ENCODE measurements around the gene CEP112. TPM values are rescaled to one million over a fixed set of nuclear protein-coding genes. Genes with fewer than 3 reads are reported as not detected.

Gene CEP112
- total RNA-seq, 1 donor from 2014 or later = 3.1 TPM

DNA sequence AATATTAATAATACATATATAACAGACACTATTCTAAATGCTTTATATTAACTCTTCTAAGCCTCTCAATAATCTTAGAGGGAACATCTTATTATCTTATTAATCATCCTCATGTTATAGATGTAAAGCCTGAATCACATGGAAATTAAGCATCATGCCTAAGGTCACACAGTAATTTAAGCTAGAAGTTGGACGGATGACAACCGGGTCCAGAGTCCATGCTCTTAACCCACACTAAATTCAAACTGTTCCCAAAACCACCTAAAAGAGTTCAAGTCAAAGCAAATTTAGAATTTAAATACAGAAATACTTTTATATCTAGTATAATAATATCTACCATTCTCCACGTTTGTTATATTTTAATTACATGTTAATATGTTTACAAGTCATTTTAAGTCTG, 193.3 kb downstream of the CEP112 start:
- ATAC-seq = peak; percentile 70
- DNase-seq (ENCODE audit: low spot score) = no peak

DNA sequence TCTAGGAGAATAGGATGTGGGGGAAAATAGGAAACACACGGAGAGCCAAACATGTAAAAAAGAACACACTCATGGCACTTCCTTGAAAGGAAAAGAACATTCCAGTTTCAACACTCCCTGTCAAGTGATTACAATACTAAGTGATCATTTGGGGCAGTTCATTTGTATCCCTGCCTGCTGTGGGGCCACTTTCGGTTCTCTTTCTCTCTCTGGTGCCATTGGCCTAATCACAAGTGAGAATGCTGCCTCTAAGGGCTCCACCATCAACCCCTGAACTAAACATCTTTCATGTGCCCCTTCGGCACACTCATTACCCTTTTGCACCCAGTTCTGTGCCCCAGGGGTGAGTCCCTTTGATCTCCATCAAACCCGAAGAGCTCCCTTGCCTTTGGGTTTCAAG, 197.3 kb downstream of the CEP112 start:
- ATAC-seq (no peak), DNase-seq (ENCODE audit: low spot score) (no peak)

DNA sequence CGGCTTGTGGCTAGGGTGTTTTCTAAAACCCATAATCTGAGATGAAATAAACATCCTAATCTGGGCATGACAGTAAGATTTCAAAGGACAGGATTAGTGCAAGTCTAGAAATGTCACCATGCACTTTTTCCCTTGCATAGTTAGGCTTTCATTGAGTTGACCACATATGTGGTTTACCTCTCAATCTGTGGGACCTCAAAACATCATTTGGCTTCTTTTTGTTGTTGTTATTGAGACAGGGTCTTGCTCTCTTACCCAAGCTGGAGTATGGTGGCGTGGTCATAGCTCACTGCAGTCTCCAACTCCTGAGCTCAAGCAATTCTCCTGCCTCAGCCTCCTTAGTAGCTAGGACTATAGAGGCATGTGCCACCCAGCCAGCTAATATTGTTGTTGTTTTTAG, 197.8 kb downstream of the CEP112 start:
- no peak for DNase-seq (ENCODE audit: low spot score)
- ATAC-seq = no peak

DNA sequence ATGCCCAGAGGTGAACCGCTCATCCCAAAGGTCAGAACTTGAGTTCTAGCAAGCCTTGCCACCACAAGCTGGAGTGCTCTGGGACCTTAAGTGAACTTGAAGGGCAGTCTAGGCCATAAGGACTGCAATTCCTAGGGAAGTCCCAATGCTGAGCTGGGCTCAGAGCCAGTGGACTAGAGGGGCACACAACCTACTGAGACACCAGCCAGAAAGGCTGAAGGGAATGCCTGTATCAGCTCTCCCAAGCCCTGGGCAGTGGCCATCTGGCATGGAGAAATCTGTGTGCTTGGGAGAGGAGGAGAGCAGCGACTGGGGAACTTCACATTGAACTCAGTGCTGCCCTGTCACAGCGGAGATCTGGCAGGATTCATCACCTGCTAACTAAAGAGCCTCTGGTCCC, 201.3 kb downstream of the CEP112 start:
- ATAC-seq = no peak

DNA sequence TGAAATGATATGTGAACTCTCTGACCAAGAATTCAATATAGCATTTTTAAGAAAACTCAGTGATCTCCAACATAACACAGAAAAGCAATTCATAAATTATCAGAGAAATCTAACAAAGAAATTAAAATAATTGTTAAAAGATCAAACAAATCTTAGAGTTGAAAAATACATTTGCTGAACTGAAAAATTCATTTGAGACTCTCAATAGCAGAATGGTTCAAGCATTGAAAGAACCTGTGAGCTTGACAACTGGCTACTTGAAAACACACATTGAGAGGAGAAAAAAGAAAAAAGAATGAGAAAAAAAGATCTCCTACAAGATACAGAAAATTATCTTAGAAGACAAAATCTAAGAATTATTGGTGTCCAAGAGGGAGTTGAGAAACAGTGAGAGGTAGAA, 203.5 kb downstream of the CEP112 start:
- no peak for ATAC-seq
- DNase-seq (ENCODE audit: low spot score) = no peak

More for the DNA sequence above, 201.3 kb downstream of the CEP112 start:
- no peak for DNase-seq (ENCODE audit: low spot score)

DNA sequence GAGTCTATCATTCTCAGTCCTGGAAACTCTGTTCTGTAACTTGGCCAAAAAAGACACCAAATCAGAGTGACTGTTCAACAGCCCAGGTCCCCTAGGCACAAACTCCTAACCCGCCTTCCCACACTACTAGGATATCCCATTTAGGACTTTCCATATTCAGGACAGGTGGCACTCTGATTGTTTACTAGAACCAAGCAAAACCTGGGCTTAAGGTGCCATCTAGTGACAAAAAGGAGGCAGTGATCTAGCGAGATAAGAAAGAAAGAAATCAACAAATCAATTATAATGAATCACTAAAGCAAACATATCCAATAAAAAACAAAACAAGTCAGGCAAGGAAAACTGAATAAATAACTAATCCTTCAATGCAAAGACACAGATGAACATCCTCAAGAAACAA, 203.9 kb downstream of the CEP112 start:
- ATAC-seq = peak; percentile 93

DNA sequence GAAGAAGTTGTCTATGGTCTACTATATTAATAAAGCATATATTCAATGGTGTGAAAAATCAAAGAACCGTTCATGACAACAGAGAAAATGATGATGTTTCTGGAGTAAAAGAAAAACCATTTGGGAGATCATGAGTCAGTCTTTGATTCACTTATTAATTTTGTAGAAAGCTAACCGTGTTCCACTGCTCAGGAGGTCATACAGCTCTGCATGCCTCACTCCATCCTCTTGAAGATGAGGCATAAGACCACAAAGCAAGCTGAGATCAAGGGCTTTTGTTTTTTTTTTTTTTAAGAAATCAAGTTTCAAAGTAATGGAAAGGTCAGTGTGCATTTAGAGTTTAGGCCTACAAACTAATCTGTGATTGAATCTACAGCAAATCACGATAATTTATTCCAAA, 206.4 kb downstream of the CEP112 start:
- no peak for DNase-seq (ENCODE audit: low spot score)
- ATAC-seq = no peak

More for the DNA sequence above, 203.9 kb downstream of the CEP112 start:
- no peak for DNase-seq (ENCODE audit: low spot score)

DNA sequence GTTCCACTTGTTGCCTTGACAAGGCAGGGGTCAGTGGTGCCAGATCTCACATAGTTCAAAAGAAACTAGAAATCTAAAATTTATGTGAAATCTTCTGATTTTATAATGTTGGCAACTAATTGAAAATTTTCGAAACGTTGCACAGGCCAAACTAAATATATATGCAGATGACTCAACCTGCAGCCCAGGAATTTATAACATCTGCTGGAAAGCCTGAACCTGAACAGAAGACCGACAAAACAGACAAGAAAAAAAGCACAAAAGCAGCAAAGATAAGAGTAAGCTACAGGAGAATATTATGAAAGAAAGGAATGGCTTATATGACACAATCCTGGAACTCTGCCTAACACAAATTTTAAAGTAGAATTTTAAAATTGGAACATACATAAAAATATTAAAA, 207.6 kb downstream of the CEP112 start:
- DNase-seq (ENCODE audit: low spot score) (no peak), ATAC-seq (no peak)

DNA sequence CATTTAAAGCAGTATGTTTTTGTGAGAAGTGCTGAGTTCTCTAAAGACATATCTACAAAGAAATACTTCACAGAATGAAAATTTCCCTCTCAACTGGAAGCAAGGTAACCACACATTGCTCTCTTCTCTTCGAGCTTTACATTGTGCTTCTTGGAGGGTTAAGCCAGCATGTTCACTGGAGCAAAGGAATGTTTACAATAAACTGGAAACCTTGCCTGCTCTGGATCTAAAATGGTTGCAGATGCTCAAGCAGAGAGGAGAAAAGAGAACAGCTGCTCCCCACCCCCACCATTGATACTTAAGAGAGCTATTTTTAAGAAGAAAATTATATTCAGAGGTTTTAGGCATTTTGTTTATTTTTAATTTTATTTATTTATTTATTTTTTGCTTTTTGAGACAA, 213.1 kb downstream of the CEP112 start:
- ATAC-seq = no peak
- DNase-seq (ENCODE audit: low spot score) = no peak

DNA sequence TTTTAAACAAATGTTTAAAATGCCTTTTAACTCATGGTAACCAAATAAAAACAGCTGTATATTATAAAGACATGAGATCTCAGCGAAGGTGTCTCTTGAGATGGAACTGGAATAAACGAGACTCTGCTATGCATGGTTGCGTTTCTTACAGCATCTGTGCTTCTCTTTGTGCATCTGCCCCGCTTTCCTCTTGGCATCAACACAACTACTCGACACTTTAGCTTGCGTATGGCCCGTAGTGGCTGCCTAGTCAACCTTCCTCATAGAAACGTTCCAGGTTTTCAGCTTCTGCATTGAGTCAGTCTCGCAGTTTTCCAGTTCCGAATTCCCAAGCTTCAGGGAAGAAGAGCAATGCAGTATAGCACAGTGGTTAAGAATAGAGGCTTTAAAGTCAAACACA, 214.9 kb downstream of the CEP112 start:
- no peak for DNase-seq (ENCODE audit: low spot score)
- no peak for ATAC-seq

DNA sequence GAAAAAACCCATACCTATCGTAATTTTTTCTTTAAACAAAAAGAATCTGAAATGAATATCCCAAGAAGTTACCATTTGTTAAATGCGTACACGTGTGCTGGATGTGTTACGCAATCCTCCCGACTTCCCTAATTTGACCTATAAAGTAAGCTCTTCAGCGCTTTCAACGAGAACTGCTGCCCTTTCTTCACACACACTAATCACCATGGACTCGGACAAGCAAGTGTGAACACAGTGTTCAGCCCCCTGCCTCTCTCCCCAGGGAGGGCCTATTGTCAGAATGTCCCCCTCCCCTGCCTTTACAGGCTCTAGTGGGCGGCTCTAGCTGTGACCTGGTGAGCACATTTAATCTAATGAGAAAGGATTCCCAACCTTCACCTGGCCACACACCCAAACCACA, 216.1 kb downstream of the CEP112 start:
- ATAC-seq (peak; percentile 53), DNase-seq (ENCODE audit: low spot score) (no peak)

DNA sequence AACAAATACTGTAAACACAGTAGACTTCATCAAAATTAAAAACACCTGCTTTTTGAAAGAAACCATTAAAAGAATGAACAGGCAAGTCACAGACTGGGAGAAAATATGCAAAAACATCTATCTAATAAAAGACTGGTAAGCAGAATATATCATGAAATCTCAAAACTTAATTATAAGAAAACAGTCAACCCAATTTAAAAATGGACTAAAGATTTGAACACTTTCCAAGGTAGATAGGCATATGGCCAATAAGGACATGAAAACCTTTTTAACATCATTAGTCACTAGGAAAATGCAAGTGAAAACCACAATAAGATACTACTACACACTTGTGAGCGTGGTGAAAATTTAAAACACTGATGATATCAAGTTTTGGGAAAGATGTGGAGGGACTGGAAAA, 218.7 kb downstream of the CEP112 start:
- DNase-seq (ENCODE audit: low spot score) = no peak
- ATAC-seq = no peak

DNA sequence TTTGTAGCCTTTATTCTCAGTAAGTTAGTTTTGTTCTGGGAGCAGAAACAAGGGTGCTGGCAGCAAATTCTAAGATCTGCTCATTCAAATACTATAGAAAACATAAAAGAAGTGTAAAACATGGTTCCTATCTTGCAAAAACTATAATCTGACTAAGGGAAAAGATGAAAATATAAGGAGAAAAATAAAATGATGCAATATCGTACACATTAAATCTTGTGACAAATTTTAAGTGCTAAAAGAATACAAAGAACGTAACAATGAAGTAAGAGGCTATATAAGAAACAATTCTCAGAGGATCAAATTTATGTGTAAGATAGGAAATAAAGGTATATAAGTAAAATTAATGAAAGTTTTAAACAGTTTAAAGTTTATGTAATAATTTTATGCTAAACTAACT, 224.6 kb downstream of the CEP112 start:
- DNase-seq (ENCODE audit: low spot score) (no peak), ATAC-seq (no peak)

DNA sequence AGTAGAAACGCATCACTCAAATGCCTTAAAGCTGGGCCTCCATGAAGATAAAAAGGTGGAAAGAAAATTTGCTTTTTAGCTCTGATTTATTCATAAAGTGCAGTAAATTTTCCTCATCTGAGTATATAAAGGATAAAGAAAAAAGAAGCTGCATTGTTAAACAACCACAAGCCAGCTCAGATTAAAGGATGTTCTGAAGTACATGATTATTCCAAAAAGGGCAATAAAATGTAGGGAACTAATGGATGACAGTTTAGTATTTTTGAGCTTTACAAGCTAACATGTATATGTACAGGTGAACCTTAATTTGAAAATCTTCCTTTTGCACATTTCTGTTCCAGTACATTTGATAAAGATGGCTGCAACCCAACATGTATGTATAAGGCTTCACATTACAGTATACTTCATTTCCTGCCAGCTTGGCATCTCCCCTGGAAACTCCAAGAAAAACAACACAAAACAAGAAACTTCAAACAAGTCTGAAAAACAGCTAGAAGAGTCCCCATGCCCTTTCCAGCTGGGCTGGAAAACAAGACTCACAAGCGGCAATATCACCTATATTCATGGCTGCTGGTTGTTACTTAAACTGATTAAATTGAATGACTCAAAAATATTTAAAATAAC, 225.7 kb downstream of the CEP112 start:
- no peak for DNase-seq (ENCODE audit: low spot score)
- ATAC-seq = no peak

DNA sequence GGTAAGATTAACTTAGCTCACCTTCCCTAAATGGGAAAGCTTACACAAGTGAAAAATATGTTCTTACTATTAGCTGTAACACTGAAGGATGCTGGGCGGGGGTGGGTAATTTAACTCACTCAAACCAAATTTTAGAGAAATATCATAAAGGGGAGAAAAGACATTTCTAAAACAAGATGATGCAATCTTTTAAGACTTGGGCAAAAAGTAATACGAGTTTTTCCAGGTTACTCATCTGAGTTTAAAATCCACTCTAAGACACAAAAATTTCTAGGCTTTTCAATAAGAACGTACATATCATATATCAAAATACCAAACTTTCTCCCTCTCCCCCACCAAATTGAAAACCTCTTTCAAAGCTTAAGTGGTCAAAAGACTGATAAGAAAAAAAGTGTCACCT, 228.8 kb downstream of the CEP112 start:
- DNase-seq (ENCODE audit: low spot score) = no peak
- ATAC-seq = no peak

DNA sequence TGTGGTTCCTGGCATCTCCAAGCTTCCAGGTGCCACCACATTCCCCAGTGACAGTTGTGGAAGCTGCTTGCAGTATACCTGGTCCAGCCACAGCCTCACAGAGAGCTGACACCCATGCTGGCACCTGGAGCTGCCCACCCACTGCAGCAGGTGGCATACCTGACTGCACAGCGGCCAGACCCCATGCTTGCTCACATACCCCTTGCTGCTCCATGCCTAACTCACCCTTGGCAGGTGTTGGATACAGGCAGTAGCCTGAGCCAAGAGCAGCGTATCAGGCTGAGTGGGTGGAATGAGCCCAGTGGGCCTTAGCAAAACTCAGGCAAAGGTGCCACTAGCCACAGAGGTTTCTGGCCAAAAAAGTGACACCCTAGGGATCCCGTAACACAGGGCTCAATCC, 232.3 kb downstream of the CEP112 start:
- no peak for ATAC-seq

DNA sequence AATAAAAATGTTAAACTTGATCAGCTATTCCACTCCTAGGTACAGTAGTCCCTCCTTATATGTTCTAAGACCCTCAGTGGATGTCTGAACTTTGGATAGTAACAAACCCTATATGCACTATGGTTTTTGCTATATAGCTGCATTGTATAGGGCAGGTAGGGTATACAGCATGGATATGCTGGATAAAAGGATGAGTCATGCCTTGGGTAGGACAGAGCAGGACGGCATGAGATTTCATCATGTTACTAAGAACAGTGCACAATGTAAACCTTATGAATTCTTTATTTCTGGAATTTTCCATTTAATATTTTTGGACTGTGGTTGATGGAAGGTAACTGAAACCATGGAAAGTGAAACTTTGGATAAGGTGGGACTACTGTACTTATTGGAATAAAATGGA, 235.1 kb downstream of the CEP112 start:
- no peak for DNase-seq (ENCODE audit: low spot score)
- ATAC-seq = no peak

More for the DNA sequence above, 232.3 kb downstream of the CEP112 start:
- DNase-seq (ENCODE audit: low spot score) = no peak

DNA sequence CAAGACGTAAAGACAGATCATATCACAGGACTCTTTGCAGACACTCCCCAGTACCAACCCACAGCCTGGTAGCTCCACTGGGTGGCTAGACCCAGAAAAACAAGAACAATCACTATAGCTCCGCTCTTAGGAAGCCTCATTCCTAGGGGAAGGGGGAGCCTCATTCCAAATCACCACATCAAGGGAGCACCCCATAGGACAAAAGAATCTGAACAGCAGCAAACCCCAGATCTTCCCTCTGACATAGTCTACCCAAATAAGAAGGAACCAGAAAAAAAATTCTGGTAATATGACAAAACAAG, 237.8 kb downstream of the CEP112 start:
- ATAC-seq = no peak
- no peak for DNase-seq (ENCODE audit: low spot score)

DNA sequence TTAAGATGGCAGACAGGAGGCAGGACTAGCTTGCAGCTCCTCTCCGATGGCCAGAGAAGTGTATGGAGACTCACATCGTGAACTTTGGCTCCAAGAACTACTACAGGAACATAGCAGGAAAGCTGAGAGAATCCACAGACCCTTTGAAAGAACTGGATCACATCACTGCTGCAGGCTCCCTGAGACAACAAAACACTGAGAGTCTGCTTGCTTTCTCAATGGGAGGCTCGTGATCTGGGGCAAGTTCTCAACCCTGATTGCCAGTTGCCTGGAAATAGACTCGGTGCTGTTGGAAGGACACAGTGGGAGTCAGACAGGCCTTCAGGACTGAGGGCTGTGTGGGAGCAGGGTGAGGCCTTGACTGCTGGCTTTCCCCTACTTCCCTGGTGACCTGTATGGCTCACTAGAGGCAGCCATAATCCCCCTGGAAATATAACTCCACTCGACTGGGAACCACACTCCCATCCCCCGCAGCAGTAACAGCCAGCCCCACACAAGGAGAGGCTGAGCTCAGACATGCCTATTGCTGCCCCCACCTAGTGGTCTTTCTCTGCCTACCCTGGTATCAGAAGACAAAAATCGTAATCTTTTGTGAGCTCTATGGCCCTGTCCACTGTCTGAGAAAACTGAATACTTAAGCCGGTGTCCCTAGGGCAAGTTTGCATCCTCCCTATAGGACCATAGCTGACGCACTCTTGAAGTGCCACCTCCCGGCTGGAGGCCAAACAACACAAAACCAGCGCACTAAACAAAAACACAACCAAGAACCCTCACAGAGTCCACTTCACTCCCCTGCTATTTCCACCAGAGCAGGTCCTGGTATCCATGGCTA, 238.4 kb downstream of the CEP112 start:
- no peak for ATAC-seq
- no peak for DNase-seq (ENCODE audit: low spot score)

DNA sequence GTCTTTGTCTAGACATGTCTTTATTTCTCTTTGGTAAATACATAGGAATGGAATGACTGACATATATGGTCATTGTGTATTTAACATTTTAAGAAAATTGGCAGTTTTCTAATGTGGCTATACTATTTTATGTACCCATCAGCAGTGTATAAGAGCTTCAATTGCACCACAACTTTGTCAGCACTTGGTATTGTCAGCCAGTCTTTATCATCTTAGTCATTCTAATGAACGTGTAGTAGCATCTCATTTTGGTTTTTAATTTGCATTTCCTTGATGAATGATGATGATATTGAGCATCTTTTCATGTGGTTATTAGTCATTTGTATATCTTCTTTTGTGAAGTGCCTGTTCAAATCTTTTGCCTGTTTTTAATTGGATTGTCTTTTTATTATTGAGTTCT, 239.3 kb downstream of the CEP112 start:
- ATAC-seq (no peak), DNase-seq (ENCODE audit: low spot score) (no peak)

DNA sequence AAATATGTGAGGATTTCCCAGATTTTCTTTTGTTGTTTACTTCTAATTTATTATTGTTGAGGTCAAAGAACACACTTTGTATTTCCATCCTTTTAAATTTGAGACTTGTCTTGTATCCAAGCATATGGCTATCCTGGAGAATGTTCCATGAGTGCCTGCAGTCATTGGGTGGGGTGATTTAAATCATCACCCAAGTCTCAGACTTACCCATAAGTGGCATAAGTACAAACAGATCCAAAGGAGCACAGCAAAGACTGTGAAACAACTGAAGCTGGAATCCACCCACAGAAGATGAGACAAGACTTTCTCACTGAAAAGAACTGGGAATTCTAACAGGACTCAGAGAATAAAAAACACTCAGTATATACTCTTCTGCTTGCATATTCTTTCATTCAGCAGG, 239.9 kb downstream of the CEP112 start:
- ATAC-seq = no peak

DNA sequence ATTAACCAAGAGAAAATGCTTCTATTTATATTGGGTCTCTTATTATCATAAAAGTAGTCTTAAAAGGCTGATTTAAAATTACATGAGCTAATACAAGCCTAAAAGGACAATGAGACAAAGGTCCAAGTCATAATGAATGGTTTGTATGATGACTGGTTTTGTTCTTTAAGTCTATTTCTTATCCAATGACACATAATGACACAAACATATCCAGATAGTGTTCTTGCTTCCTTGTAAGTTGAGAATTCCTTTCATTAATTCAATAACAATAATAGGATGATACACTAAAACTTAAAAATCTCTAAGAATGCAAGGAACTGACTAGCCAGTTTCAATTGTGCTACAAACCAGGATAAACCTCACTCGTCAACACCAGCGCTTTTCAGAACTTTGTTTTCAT, 244.1 kb downstream of the CEP112 start:
- no peak for ATAC-seq
- no peak for DNase-seq (ENCODE audit: low spot score)

More for the DNA sequence above, 239.9 kb downstream of the CEP112 start:
- DNase-seq (ENCODE audit: low spot score) = no peak

DNA sequence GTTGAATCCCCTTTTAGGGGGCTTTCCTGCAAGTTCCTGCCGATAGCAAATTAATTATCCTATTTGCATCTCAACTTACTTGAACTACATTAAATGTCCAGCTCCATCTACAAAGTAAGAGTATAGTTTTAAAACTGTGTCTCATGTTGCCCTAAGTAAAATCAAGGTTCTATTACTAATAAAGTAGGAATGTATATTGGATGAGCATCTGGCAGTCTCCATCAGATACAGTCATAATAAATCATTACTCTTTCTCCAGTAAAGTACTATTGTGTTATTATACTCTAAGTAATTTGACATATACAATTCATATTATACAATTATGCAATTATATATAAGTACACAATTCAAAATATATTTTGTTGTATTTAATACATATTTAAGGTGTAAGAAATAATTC, 249.3 kb downstream of the CEP112 start:
- DNase-seq (ENCODE audit: low spot score) = no peak

More for the DNA sequence above, 249.3 kb downstream of the CEP112 start:
- no peak for ATAC-seq

All from left lobe of liver (tissue), 2 donors.